GM15510 (cell line): ENCODE data around the gene JMJD6.

Experiments used
- POLR2A ChIP-seq: IDR thresholded peaks from 3 replicates; pipeline ENCODE4 v1.6.1; 2011; ENCODE audit warnings: borderline replicate concordance; ENCODE audit not compliant: insufficient read length; ENCODE audit errors: extremely low read depth

The JMJD6 gene

DNA sequence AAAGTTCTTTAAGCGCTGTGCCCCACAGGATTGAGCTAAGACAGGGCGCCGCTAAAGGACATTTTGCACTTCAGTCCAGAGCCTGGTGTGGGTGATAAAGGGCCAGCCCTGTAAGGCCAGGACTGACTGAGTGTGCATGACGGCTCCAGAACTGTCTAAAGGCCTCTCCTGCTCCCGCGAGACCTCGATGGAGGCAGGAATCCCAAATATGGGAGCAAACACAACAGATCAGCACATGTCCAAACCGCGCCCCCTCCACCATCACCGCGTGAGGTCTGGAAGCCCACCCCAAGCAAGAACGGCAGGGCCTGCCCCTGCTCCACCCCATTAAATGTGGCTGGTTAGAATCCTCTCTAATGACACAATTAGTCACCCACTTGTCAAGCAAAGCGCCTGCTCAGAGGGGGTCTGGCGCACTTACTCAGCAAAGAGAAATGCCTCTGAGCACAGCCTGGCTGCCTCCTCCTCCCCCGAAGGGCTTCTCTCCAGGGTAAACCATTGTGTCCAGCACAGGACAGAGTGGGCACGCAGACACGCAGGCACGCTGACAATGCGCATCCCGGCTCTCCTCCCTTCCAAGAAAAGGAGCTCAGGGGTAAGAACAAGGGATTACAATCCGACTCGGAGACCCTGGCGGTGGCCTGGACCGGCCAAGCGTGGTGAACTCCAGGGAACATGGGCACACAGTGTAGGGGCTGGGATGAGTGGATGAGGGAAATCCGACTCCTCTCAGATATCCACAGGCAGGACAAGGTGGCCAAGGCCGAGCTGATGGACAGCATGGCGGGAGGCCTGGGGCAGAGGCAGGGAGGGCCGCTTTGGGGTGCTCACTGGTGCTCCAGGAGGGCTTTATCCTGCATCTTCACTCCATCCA, 17.1 kb downstream of the JMJD6 start:
- TF ChIP-seq POLR2A: no peak

DNA sequence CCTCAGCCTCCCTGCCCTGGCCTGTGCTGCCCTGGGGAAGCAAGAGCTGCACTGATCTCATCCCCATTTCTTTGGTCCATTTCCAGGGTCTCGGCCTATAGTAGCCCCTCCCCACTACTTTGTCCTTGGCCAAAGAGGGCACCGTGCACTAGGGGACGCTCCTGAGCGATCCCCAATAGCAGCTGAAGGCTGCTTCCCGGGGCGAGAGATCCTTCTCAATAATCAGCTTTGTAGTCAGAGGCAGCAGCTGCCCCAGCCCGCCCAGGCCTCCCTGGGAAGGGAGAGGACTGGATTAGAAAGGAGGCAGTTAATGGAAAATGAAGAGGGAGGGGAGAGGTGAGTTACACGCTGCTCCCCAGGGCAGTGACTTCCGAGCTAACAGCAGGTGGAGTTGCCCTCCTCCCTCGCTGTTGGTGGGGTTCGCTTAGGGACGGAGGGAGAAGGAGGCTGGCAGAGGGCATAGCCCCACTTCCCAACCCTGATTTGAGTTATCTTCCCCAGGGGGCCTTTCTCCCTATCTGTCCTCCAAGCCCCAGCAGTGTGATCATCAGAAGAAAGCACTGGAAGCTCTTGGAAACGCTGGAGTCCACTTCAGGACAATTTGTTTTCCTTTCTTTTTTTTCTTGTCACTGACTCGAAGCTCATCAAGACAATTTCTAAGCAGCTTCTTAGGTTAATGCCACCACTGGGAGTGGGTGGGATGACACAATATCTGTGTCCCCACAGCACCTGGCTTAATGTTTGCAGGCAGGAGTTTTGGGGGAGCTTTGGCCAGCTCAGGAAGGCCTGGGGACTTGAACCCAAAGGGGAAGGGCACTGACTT, 18.2 kb downstream of the JMJD6 start:
- TF ChIP-seq POLR2A: no peak

DNA sequence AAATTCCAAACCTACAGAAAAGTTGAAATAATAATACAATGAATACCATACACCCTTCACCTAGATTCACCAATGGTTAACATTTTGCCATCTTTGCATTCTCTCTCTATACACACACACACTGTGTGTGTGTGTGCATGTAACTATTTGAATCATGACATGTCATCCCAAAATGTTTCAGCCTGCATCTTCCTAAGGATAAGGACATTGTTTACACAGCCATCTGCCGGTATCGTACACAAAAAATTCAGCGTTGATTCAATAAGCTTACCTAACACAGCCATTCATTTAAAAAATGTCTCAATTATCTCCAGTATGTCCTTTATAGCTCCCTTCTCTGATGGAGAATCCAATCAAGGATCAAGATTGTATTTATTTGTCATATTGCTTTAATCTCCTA, 19.6 kb downstream of the JMJD6 start:
- TF ChIP-seq POLR2A: no peak

DNA sequence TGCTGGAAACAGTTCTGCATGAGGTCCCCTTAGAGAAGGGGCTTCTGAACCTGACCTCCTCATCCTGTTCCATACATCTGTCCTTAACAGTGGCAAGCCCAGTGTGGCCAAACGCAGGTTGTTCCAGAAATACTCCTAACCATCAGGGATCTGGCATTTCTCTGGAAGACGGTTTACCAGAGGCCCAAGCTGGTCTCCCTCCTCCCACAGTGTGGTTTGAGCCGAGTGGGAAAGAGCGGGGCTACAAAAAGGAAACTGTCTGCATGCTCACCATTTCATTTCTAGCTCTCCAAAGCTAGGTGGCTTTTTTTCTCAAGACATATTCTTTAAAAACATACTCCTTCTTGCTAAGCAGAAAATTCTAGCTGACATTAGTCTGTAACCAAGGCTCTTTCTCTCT, 21.6 kb downstream of the JMJD6 start:
- TF ChIP-seq POLR2A: no peak

- TF ChIP-seq POLR2A: no peak
Measured at GRCh38 chr17:76702941-76703637, 23.3 kb downstream of the JMJD6 start.

GRCh38 chr17:76702076-76702475, 24.3 kb downstream of the JMJD6 start:
- no peak for TF ChIP-seq POLR2A

DNA sequence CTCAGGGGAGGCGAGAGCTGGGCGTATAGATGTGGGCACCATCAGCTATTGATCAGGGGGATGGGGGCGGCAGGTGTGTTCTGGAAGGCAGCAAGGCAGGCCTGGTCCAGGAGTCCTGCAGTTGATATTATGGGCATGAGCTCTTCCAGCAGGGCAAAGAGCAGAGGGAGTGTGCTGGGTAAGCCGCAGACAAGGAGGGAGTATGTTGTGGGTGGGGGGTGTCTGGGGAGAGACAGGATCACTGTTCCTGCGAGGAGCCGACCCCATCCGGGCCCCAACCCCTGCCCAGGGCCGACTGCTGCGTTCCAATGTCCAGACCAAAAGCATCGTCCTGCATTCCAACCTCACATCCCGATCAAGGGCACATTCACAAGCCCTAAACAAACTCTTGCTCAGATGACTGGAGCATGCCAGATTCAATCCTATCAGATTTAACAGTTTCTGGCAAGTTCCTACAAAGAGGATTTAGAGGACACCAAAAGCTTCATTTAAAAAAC, 24.9 kb downstream of the JMJD6 start:
- no peak for TF ChIP-seq POLR2A

DNA sequence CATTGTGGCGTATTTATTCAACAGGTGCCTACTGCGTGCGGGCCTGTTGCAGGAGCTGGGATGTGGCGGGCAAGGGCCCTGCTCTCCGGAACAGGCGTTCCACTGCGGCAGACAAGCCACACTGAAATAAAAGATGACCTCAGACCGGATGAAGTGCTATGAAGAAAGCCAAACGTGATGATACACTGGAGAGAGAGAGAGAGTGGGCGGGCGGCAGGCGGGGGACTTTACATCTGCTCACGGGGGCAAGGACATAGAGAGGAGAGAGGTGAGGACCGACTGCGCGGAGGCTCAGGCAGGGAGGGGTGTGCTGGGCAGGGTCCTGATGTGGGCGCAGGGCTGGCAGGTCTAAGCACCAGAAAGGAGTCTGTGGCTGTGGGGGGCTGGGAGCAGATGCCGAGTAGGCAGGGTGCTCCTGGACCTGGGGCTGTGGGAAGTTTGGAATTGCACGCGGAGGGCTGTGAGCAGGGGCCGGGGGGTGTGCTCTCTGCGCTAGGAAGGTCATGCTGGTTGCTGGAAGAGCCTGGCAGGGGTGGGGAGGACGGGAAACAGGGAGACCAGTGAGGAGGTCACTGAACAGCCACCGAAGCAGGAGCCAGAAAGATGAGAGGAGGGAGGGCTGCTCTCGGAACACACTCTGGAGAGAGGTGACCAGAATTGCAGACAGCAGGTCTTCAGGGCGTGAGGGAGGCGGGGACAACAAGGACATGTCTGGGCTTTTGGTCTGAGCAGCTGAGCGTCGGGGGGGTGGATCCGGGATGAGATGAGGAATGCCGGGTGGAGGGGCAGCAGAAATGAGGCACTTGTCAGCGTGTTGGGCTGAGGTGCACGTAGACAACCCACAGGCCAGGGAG, 25.6 kb downstream of the JMJD6 start:
- TF ChIP-seq POLR2A: no peak

DNA sequence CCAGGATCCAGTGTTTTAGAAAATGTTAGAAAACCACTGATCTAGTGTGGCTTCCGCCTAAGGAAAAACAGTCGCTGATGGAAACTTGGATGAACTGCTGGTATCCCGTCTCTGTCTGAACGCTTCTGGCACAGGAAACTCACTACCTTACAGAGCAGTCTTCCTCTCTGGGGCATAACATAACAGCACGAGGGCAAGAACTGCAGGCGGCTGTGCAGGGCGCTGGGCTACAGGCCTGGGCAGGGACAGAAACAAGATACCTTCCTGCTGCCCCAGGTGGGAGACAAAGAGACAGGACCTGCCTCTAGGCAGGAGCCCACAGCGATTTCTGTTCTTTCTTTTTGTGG, 26.2 kb downstream of the JMJD6 start:
- TF ChIP-seq POLR2A: no peak

DNA sequence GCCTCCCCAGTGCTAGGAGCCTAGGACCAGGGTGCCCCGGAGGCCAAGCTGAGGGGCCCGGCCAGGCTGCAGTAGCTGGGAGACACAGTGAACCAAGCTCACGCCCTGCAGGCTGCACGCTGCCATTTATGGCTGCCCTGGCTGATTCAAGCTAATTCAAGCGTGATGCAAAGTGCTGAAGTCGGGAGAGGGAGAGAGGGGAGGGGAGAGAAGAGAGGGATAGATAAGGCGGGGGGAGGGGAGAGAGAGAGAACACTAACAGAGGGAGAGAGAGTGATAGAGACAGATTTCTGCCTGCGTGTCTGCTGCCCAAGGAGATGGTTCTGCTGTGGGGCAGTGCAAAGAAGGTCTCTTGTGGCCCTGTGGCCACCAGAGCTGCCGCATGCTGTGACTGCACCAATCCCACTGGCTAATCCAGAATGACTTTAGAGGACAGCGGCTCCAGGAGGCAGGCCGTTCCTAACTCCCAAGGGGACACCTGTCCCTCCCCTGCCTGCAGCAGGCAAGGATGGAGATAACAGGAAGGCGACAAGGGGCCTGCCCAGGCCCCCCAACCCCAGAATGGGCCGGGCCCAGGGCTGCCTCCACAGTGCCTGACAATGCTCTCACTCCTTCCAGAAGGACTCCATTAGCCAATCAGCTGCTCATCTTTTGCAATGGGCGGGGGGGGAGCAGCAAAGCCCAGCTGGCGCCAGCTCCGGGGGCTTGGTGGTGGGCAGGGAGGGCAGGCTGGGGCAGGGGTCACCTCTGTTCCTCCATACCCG, 28.5 kb downstream of the JMJD6 start:
- TF ChIP-seq POLR2A: no peak

- TF ChIP-seq POLR2A: no peak
Measured at GRCh38 chr17:76696763-76697701, 29.4 kb downstream of the JMJD6 start.

GRCh38 chr17:76695059-76695831, 31.2 kb downstream of the JMJD6 start:
- TF ChIP-seq POLR2A: no peak
